Suprapubic skin (tissue), 4 donors: ENCODE measurements around the gene VAMP3. TPM values are rescaled to one million over a fixed set of nuclear protein-coding genes. Genes with fewer than 3 reads are reported as not detected.
A peak's percentile ranks its signal among the peaks of the same experiment; 100 is the strongest.

Experiments
- DNase-seq, 2 donors: peaks; one replicate each; pipeline ENCODE4 v3.0.0-alpha.2; 2019; ENCODE audit warnings: low spot score in 2 of 2
- H3K27ac ChIP-seq: fragments of 200-600 bp; sonication (generic); one replicate; pipeline ENCODE4 v1.5.1; 2019
- H3K27me3 ChIP-seq: fragments of 200-600 bp; sonication (generic); one replicate; pipeline ENCODE4 v1.5.1; 2019
- H3K36me3 ChIP-seq: fragments of 200-600 bp; sonication (generic); one replicate; pipeline ENCODE4 v1.5.1; 2019
- H3K4me1 ChIP-seq: fragments of 200-600 bp; sonication (generic); one replicate; pipeline ENCODE4 v1.5.1; 2019
- H3K4me3 ChIP-seq: fragments of 200-600 bp; sonication (generic); one replicate; pipeline ENCODE4 v1.5.1; 2019; ENCODE audit warnings: mild to moderate bottlenecking
- H3K9me3 ChIP-seq: fragments of 200-600 bp; sonication (generic); one replicate; pipeline ENCODE4 v1.5.1; 2019
- CTCF ChIP-seq, 2 donors: fragments of 200-600 bp in 1 of 2; fragments of 450-650 bp in 1 of 2; sonication (generic) in 1 of 2; IDR thresholded peaks; one replicate each; pipeline ENCODE4 v1.5.1; 2016 to 2019; ENCODE audit warnings: antibody characterized with exemption in 2 of 2, mild to moderate bottlenecking in 1 of 2, moderate library complexity in 1 of 2
- EP300 ChIP-seq: sonication (generic); formaldehyde crosslinking; IDR thresholded peaks from one replicate; pipeline ENCODE4 v1.6.1; 2017; ENCODE audit warnings: antibody characterized with exemption
- POLR2A ChIP-seq, 2 donors: fragments of 450-650 bp; IDR thresholded peaks; one replicate each; pipeline ENCODE4 v1.6.1; 2017; ENCODE audit warnings: antibody characterized with exemption in 2 of 2, mild to moderate bottlenecking in 2 of 2, moderate library complexity in 2 of 2
- POLR2AphosphoS5 ChIP-seq, 3 donors: sonication (generic); formaldehyde crosslinking; IDR thresholded peaks; one replicate each; pipeline ENCODE4 v1.6.1; 2017; ENCODE audit warnings: antibody characterized with exemption in 3 of 3
- WGBS: methylation state at CpG from one replicate; pipeline ENCODE4 v1.1.5; 2018; 5-methylcytosine and 5-hydroxymethylcytosine counted together
- total RNA-seq, 4 donors: library from RNA; depleted of rRNA; stranded (reverse); fragments of >200 nt; gene quantifications; one replicate each; pipeline ENCODE4 v1.1.0, GENCODE V29; 2016

VAMP3 gene
- total RNA-seq, 4 donors from 2014 or later = 62.8 to 79.9 (median 76.4) TPM

GRCh38 chr1:7744882-7745281 is 26.2 kb upstream of the VAMP3 start:
- no peak for DNase-seq
- peak overlapping the region; percentile 67 for H3K27ac ChIP-seq
- H3K36me3 ChIP-seq = no peaks in the 10 kb centered on the region
- no peak overlapping the region for H3K4me3 ChIP-seq
- 88% methylated on average over 9 of the region's 9 CpGs for WGBS
- H3K4me1 ChIP-seq = peaks cover 15% of the 10 kb centered on the region
- no peaks in the 10 kb centered on the region for H3K27me3 ChIP-seq
- H3K9me3 ChIP-seq = no peaks in the 10 kb centered on the region
- TF ChIP-seq CTCF (IDR thresholded peaks at IDR 0.05) (no peak), EP300 (no peak), POLR2A (IDR thresholded peaks at IDR 0.05) (no peak), POLR2AphosphoS5 (IDR thresholded peaks at IDR 0.05) (no peak)

GRCh38 chr1:7745783-7746182 is 25.3 kb upstream of the VAMP3 start:
- H3K4me3 ChIP-seq = peak overlapping the region; percentile 4
- no peaks in the 10 kb centered on the region for H3K36me3 ChIP-seq
- 69% methylated on average over 10 of the region's 10 CpGs for WGBS
- H3K4me1 ChIP-seq = peaks cover 15% of the 10 kb centered on the region
- H3K9me3 ChIP-seq = no peaks in the 10 kb centered on the region
- peak overlapping the region; percentile 67 for H3K27ac ChIP-seq
- no peaks in the 10 kb centered on the region for H3K27me3 ChIP-seq
- DNase-seq = no peak
- TF ChIP-seq EP300 = no peak
- TF ChIP-seq POLR2AphosphoS5 (IDR thresholded peaks at IDR 0.05) = no peak
- TF ChIP-seq CTCF (IDR thresholded peaks at IDR 0.05) = no peak
- TF ChIP-seq POLR2A (IDR thresholded peaks at IDR 0.05) = no peak

- Histone ChIP-seq H3K9me3 (no peaks in the 10 kb centered on the region), H3K27ac (no peak overlapping the region), H3K4me3 (no peak overlapping the region), H3K36me3 (no peaks in the 10 kb centered on the region), H3K4me1 (peaks cover 19% of the 10 kb centered on the region), H3K27me3 (no peaks in the 10 kb centered on the region)
- no peak for DNase-seq
- no peak for TF ChIP-seq CTCF (IDR thresholded peaks at IDR 0.05)
- TF ChIP-seq POLR2A (IDR thresholded peaks at IDR 0.05) = no peak
- no peak for TF ChIP-seq EP300
- TF ChIP-seq POLR2AphosphoS5 (IDR thresholded peaks at IDR 0.05) = no peak
- 85% methylated on average over 5 of the region's 5 CpGs for WGBS
Observed at GRCh38 chr1:7747605-7748004, 23.5 kb upstream of the VAMP3 start.

GRCh38 chr1:7749126-7749525 is 22.0 kb upstream of the VAMP3 start:
- no peak for DNase-seq
- TF ChIP-seq CTCF (IDR thresholded peaks at IDR 0.05) (no peak), EP300 (no peak), POLR2A (IDR thresholded peaks at IDR 0.05) (no peak), POLR2AphosphoS5 (IDR thresholded peaks at IDR 0.05) (no peak)
- 56% methylated on average over 5 of the region's 5 CpGs for WGBS

GRCh38 chr1:7751174-7751573 is 19.9 kb upstream of the VAMP3 start:
- Histone ChIP-seq H3K4me3 (no peak overlapping the region), H3K4me1 (peaks cover 14% of the 10 kb centered on the region), H3K27me3 (no peaks in the 10 kb centered on the region), H3K27ac (no peak overlapping the region), H3K36me3 (no peaks in the 10 kb centered on the region), H3K9me3 (no peaks in the 10 kb centered on the region)
- TF ChIP-seq POLR2A (IDR thresholded peaks at IDR 0.05) = no peak
- TF ChIP-seq EP300 = no peak
- TF ChIP-seq POLR2AphosphoS5 (IDR thresholded peaks at IDR 0.05) = no peak
- no peak for TF ChIP-seq CTCF (IDR thresholded peaks at IDR 0.05)
- 90% methylated on average over 11 of the region's 11 CpGs for WGBS
- no peak for DNase-seq

More at GRCh38 chr1:7749126-7749525, 22.0 kb upstream of the VAMP3 start:
- H3K4me3 ChIP-seq = no peak overlapping the region
- H3K36me3 ChIP-seq = no peaks in the 10 kb centered on the region
- peaks cover 23% of the 10 kb centered on the region for H3K4me1 ChIP-seq
- no peaks in the 10 kb centered on the region for H3K9me3 ChIP-seq
- H3K27me3 ChIP-seq = no peaks in the 10 kb centered on the region
- no peak overlapping the region for H3K27ac ChIP-seq
